Astrocyte of the spinal cord (primary cell): ENCODE results near the gene DNAH1.

ENCODE experiments used
- DNase-seq: peaks from one replicate; pipeline ENCODE4 v3.0.0; 2011; ENCODE audit warnings: low read depth, low spot score
- H3K4me3 ChIP-seq: 2 replicates; pipeline ENCODE4 v1.5.1; 2011; ENCODE audit warnings: low read depth, mild to moderate bottlenecking, low read length, moderate library complexity
- in situ Hi-C: cut with HindIII; loops from 2 replicates; pipeline ENCODE4 v1.10.0; 2017; ENCODE audit warnings: low sequenced_read_pairs
- TF ChIP-seq, protein P1 (sequence below): IDR thresholded peaks from 2 replicates; pipeline ENCODE4 v1.5.1; 2012; ENCODE audit warnings: low read depth, mild to moderate bottlenecking, low read length, inconsistent platforms

The DNAH1 gene

GRCh38 chr3:52297242-52298148 lies 18.6 kb upstream of the DNAH1 start:
- TF ChIP-seq, protein P1, sequence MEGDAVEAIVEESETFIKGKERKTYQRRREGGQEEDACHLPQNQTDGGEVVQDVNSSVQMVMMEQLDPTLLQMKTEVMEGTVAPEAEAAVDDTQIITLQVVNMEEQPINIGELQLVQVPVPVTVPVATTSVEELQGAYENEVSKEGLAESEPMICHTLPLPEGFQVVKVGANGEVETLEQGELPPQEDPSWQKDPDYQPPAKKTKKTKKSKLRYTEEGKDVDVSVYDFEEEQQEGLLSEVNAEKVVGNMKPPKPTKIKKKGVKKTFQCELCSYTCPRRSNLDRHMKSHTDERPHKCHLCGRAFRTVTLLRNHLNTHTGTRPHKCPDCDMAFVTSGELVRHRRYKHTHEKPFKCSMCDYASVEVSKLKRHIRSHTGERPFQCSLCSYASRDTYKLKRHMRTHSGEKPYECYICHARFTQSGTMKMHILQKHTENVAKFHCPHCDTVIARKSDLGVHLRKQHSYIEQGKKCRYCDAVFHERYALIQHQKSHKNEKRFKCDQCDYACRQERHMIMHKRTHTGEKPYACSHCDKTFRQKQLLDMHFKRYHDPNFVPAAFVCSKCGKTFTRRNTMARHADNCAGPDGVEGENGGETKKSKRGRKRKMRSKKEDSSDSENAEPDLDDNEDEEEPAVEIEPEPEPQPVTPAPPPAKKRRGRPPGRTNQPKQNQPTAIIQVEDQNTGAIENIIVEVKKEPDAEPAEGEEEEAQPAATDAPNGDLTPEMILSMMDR = no peak
- in situ Hi-C loops = no loop called here
- H3K4me3 ChIP-seq = no peak overlapping the region
- DNase-seq = no peak

GRCh38 chr3:52298149-52299098 lies 17.7 kb upstream of the DNAH1 start:
- in situ Hi-C loops = no loop called here
- TF ChIP-seq, protein P1 = no peak
- DNase-seq = no peak
- H3K4me3 ChIP-seq = no peak overlapping the region

DNA sequence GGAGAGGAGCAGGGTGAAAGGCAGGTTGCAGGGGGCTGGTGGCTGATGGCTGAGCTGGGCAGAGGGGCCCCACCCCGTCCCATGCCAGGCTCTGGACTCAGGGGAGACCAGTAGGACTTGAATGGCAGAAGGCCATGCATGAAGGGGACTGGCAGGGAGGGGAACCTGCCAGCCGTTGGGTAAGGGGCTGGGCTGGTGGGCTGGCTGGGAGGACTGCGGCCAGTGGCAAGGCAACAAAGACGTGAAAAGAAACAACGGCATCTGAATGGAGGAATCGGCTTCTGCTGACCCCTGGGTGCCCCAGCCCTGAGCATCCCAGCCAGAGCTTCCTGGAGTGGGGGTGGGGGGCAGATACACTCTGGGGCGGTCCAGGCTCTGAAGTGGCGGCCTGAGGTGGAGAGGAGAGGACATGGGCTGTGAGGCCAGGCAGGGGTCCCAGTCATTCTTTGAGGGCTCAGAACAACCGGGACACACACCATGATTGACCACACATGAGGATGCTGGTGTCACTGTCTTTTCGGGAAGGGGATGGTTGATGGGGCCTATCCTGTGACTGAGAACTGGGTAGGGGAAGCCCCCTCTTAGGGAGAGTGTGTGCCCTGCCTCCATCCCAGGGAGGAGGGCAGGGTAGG lies 16.8 kb upstream of the DNAH1 start:
- in situ Hi-C loops = no loop called here
- no peak for DNase-seq
- TF ChIP-seq, protein P1 = no peak
- H3K4me3 ChIP-seq = no peak overlapping the region

GRCh38 chr3:52299879-52300611 lies 16.1 kb upstream of the DNAH1 start:
- in situ Hi-C loops = no loop called here
- TF ChIP-seq, protein P1 = peak; percentile 31
- peak; percentile 14 for DNase-seq
- H3K4me3 ChIP-seq = no peak overlapping the region

GRCh38 chr3:52302426-52303145 lies 13.5 kb upstream of the DNAH1 start:
- TF ChIP-seq, protein P1 = no peak
- no peak overlapping the region for H3K4me3 ChIP-seq
- no peak for DNase-seq
- in situ Hi-C loops = no loop called here
